ENCODE data around the gene COG5. TPM values are rescaled to one million over a fixed set of nuclear protein-coding genes. Genes with fewer than 3 reads are reported as not detected.

The COG5 gene
- total RNA-seq, 2 experiments from 2014 or later: 40.9 to 60.2 TPM

DNA sequence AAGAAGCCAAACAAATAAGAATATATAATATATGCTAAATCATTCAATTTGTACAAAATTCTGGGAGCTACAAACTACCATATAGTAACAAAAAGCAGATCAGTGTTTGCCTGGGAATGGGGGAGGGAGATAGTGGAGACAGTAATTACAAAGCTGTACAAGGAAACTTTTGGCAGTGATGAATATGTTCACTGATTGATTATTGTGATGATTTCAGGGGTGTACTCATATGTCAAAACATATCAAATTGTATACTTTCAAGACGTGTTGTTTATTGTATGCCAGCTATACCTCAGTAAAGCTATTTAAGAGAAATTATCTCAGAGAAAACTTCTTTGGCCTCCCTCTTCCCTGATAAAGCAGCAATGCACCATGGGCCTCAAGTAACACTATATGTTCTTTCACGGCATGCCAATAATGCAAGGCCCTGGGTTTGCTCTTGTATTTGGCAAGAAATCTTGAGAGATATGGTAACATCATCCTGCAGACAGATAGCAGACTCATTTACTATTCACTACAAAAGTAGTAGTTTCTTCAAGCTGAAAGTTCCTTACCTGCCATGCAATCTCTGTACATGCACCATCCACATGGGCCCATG is 261.4 kb downstream of the COG5 start:
- Histone ChIP-seq H3K9me2 (ENCODE audit: insufficient read depth, low read length) (no peaks in the 10 kb centered on the region), H3K4me3 (ENCODE audit: low read depth, low read length, poor library complexity, severe bottlenecking) (no peak overlapping the region), H4K20me1 (ENCODE audit: insufficient read depth, low read length) (no peaks in the 10 kb centered on the region), H3K27ac (ENCODE audit: low read depth, low read length, poor library complexity, severe bottlenecking) (no peak overlapping the region), H3K4me2 (ENCODE audit: low read length) (no peak overlapping the region), H2AFZ (ENCODE audit: low read length) (no peak overlapping the region), H3K79me2 (ENCODE audit: insufficient read depth, low read depth, low read length) (no peaks in the 10 kb centered on the region), H3K36me3 (ENCODE audit: insufficient read depth, low read length) (no peaks in the 10 kb centered on the region), H3K4me1 (ENCODE audit: insufficient read depth, low read length, poor library complexity, severe bottlenecking) (no peaks in the 10 kb centered on the region), H3K9me3 (ENCODE audit: low read length) (no peaks in the 10 kb centered on the region; the same call in 1 of the 2 replicates)
- TF ChIP-seq, protein P1, sequence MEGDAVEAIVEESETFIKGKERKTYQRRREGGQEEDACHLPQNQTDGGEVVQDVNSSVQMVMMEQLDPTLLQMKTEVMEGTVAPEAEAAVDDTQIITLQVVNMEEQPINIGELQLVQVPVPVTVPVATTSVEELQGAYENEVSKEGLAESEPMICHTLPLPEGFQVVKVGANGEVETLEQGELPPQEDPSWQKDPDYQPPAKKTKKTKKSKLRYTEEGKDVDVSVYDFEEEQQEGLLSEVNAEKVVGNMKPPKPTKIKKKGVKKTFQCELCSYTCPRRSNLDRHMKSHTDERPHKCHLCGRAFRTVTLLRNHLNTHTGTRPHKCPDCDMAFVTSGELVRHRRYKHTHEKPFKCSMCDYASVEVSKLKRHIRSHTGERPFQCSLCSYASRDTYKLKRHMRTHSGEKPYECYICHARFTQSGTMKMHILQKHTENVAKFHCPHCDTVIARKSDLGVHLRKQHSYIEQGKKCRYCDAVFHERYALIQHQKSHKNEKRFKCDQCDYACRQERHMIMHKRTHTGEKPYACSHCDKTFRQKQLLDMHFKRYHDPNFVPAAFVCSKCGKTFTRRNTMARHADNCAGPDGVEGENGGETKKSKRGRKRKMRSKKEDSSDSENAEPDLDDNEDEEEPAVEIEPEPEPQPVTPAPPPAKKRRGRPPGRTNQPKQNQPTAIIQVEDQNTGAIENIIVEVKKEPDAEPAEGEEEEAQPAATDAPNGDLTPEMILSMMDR (conservative IDR thresholded peaks at IDR 0.05; ENCODE audit: low read length): no peak
- BruUV-seq (replicated peaks): no TSS peak
- DNase-seq (ENCODE audit: low spot score): no peak
- intact Hi-C loops (cut with micrococcal nuclease; ENCODE audit: unreplicated experiment): no loop called here
- CTCF ChIA-PET (ENCODE audit: unreplicated experiment): no interaction called here
- POLR2A ChIA-PET: interaction anchor here (1.2 kb wide), 1 partner anchor 12 kb away, joined by 8 read pairs; no protein-coding TSS in a partner anchor

DNA sequence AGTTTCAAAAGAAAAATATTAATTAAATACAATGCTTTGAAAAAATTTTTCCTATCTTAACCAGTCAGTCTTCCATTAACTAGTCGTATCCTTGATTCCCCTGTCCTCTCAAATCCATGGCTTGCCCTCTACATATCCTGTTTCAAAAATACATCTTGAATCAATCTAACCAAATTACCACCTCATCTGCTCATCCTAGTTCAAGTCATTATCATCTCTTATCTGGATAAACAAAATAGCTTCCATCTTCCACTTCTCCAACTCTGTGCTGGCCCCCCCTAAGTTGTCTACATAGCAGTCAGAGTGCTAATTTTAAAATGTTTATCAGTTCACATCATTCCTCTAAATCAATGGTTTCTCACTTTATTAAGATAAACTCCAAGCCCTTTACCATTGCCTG is 269.5 kb downstream of the COG5 start:
- CTCF ChIA-PET (ENCODE audit: unreplicated experiment): no interaction called here

GRCh38 chr7:107292591-107292990 is 271.1 kb downstream of the COG5 start:
- CTCF ChIA-PET (ENCODE audit: unreplicated experiment): no interaction called here
- Histone ChIP-seq H3K27ac (ENCODE audit: low read depth, low read length, poor library complexity, severe bottlenecking) (no peak overlapping the region), H2AFZ (ENCODE audit: low read length) (no peak overlapping the region), H3K4me2 (ENCODE audit: low read length) (no peak overlapping the region), H3K9me3 (ENCODE audit: low read length) (no peaks in the 10 kb centered on the region), H3K79me2 (ENCODE audit: insufficient read depth, low read depth, low read length) (no peaks in the 10 kb centered on the region), H3K4me1 (ENCODE audit: insufficient read depth, low read length, poor library complexity, severe bottlenecking) (no peaks in the 10 kb centered on the region), H3K36me3 (ENCODE audit: insufficient read depth, low read length) (no peaks in the 10 kb centered on the region; the same call in 1 of the 2 replicates), H3K4me3 (ENCODE audit: low read depth, low read length, poor library complexity, severe bottlenecking) (no peak overlapping the region), H4K20me1 (ENCODE audit: insufficient read depth, low read length) (no peaks in the 10 kb centered on the region), H3K9me2 (ENCODE audit: insufficient read depth, low read length) (no peaks in the 10 kb centered on the region)
- intact Hi-C loops (cut with micrococcal nuclease; ENCODE audit: unreplicated experiment): no loop called here
- TF ChIP-seq, protein P1 (conservative IDR thresholded peaks at IDR 0.05; ENCODE audit: low read length): no peak
- TF ChIP-seq EZH2phosphoT487 (IDR thresholded peaks at IDR 0.05; ENCODE audit: borderline replicate concordance, low read depth, low read length): no peak
- no TSS peak for BruUV-seq (replicated peaks)
- DNase-seq (ENCODE audit: low spot score): no peak
- POLR2A ChIA-PET: interaction anchor here (0.6 kb wide), 1 partner anchor 49 kb away, joined by 3 read pairs; no protein-coding TSS in a partner anchor

More for the DNA sequence above, 269.5 kb downstream of the COG5 start:
- TF ChIP-seq, protein P1 (conservative IDR thresholded peaks at IDR 0.05; ENCODE audit: low read length): no peak
- no peak overlapping the region for H3K4me2 ChIP-seq (ENCODE audit: low read length)
- no TSS peak for BruUV-seq (replicated peaks)
- POLR2A ChIA-PET: interaction anchor here (0.5 to 0.7 kb wide), 3 partner anchors 16 to 661 kb away, joined by 3 to 6 read pairs (median 3); no protein-coding TSS in a partner anchor
- no peaks in the 10 kb centered on the region for H3K79me2 ChIP-seq (ENCODE audit: insufficient read depth, low read depth, low read length)
- intact Hi-C loops (cut with micrococcal nuclease; ENCODE audit: unreplicated experiment): no loop called here
- no peaks in the 10 kb centered on the region for H4K20me1 ChIP-seq (ENCODE audit: insufficient read depth, low read length)
- no peaks in the 10 kb centered on the region; the same call in 1 of the 2 replicates for H3K36me3 ChIP-seq (ENCODE audit: insufficient read depth, low read length)
- H3K4me3 ChIP-seq (ENCODE audit: low read depth, low read length, poor library complexity, severe bottlenecking): no peak overlapping the region
- no peak overlapping the region for H2AFZ ChIP-seq (ENCODE audit: low read length)
- H3K27ac ChIP-seq (ENCODE audit: low read depth, low read length, poor library complexity, severe bottlenecking): no peak overlapping the region
- no peaks in the 10 kb centered on the region for H3K9me2 ChIP-seq (ENCODE audit: insufficient read depth, low read length)
- no peaks in the 10 kb centered on the region for H3K4me1 ChIP-seq (ENCODE audit: insufficient read depth, low read length, poor library complexity, severe bottlenecking)
- no peak for DNase-seq (ENCODE audit: low spot score)
- no peaks in the 10 kb centered on the region for H3K9me3 ChIP-seq (ENCODE audit: low read length)

Data from OCI-LY7 (cell line).